SH-SY5Y (cell line): ENCODE results near the gene CD99L2.

ENCODE experiments used
- GATA2 ChIP-seq: IDR thresholded peaks from 2 replicates; pipeline ENCODE4 v1.6.1; 2011; ENCODE audit warnings: mild to moderate bottlenecking, low read depth, low read length
- GATA3 ChIP-seq: IDR thresholded peaks from 2 replicates; pipeline ENCODE4 v1.6.1; 2011; ENCODE audit warnings: low read depth, mild to moderate bottlenecking, low read length, moderate library complexity

- TF ChIP-seq GATA2 (no peak), GATA3 (no peak)
Observed at GRCh38 chrX:150765237-150765636, 133.2 kb downstream of the CD99L2 start.
